NCI-H2227 (cell line): ENCODE data around the gene HPS4.

ENCODE experiments used
- DNase-seq: peaks from one replicate; lab custom pipeline; 2025; ENCODE audit not compliant: unreplicated experiment; lab: John Stamatoyannopoulos, UW

HPS4 gene

GRCh38 chr22:26470807-26471206 lies 12.8 kb downstream of the HPS4 start:
- no peak for DNase-seq

DNA sequence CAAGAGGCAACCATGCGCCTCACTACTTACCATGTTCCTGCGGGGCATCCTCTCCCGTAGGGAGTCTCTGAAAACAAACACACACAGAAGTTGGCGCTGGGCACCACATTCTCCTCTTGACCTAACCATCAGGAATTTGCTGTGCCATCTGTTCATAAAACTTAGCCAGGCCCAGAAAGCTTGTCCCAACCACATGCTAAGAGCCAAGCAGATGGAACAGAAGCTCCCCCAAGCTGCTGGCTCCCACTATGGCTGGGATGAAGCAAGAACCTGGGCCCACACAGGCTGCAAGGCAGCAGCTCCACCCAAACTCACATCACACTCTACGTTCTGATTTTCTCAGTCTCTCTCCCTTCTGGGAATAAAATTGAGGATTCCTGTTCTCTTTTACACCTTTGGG lies 17.4 kb downstream of the HPS4 start:
- DNase-seq = no peak

GRCh38 chr22:26464312-26464711 lies 19.3 kb downstream of the HPS4 start:
- DNase-seq = no peak

GRCh38 chr22:26463688-26464087 lies 19.9 kb downstream of the HPS4 start:
- no peak for DNase-seq

DNA sequence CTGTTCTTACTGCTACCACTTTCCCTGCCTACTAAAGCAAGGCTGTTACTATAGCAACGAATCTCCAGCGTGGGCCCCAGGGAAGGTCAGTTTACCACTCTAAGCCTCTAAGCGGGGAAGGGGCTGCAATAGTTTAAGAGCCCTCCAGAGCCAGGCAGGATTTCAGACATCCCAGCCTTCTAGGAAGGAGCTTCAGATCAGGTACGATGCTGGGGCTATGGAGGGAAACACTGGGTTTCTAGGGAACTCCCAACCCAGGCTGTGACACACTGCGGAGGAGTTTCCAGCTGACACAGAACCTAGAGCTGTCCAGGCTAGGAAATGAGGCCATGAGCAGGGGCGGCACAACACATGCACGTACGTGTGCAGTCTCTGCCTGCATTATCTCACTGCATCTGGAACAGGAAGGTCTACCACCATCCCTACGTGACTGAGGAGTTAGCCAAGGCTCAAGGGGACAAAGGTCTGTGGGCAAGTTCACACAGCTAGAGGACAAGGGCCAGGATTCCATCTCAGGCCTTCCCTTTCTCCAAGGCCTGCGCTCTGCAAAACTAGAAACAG lies 20.4 kb downstream of the HPS4 start:
- DNase-seq = peak; percentile 19

DNA sequence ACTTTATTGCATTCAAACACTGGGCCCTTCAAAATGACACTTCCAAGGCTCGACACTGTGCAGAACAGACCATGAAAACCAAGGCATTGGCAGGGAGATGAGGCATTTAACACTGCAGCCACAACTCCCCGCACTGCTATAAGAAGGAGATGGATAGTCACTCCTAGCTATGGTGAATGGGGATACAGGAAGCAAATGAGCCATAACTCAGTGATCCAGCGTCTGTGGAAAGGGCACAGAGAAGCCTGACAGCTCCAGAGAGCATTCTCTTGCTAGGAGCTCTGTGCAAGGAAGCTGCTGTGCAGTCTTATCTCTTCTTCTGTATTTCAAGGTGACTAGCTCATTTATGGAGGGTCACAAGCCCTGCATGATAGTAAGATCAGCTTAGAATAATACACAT lies 20.9 kb downstream of the HPS4 start:
- no peak for DNase-seq

DNA sequence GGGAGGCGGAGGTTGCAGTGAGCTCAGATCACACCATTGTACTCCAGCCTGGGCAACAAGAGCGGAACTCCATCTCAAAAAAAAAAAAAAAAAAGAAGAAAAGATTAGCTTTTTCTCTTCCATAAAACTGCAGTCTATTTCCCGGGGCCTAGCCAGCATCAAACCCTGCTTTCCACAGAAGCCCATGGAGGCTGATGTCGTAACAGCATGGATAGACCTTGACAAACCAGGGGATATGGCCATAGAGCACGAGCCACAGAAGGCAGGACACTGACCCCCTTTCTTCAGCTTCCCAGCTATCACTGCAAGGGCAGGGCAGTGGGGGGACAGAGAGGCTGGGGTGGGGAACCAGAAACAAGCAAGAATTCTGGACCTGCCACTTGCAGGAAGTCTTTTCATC lies 21.5 kb downstream of the HPS4 start:
- DNase-seq = no peak

- DNase-seq = peak; percentile 59
Measured at GRCh38 chr22:26461188-26461810, 22.3 kb downstream of the HPS4 start.

- no peak for DNase-seq
Measured at GRCh38 chr22:26460202-26460601, 23.4 kb downstream of the HPS4 start.

- DNase-seq = no peak
Measured at GRCh38 chr22:26457661-26458272, 25.8 kb downstream of the HPS4 start.

DNA sequence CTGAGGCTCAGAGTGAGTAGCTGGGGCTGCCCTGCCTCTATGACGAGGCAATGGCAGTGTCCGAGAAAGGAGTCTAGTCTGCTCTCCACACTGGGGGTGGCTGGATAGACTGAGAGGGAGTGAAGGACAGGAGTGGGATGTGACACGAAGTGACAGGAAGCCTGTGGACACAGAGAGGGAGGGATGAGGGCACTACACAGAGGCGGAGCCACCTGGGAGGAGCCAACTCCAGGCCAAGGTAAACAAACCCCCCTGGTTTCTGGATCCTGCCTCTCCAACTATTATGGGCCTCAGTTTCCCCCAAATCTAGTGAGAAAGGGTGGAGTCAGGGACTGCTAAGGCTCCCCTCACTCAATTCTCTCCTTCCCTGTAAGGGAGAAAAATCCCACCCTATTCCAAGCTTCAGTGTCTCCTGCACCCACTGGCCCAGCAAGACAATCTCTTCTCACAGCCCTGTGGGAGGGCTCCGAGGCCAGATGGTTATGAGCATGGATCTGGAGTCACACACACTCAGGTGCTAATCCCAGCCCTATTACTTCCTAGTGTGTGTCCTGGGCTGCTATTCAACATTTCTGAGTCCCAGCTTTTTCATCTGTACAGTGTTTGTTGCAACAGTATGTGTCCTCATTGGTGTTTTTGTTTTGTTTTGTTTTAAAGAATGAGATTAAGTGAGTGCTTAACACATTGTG lies 29.6 kb downstream of the HPS4 start:
- DNase-seq = no peak

GRCh38 chr22:26453216-26453615 lies 30.4 kb downstream of the HPS4 start:
- DNase-seq = no peak

DNA sequence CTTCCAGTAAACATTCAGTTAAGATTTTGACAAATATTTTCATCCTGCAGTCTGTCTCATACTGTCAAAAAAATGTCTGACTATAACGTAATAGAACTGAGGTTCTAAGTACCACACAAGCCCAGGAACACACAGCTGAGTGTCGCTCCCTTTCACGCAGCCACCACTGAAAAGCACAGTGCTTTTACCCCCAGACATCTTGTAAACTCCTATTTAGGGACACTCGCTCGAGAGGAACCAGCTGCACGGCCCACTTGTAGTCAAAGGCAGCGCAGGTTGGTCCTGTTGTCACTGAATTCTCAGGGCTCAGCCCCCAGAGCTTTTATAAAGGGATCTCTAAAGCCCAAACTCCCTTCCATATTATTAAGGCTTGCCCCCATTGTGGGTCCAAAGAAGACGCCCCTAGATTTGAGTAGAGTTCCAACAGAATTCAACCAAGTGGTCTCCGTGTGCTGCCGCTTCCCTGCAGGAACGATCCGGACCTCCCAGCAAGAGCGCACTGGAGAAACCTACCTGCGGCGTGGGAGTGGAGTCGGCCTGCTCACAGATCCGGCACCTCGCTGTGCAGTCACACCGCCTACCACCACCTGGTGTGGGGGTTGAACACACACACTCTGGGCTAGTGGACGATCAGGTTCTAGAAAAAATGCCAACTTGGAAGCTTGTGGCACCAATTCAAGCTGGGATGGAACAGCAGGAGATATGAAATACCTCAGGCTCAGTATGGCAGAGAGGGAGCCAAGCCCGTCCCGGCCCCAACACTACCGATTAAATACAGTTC lies 31.2 kb downstream of the HPS4 start:
- no peak for DNase-seq

- no peak for DNase-seq
Measured at GRCh38 chr22:26450453-26451185, 33.0 kb downstream of the HPS4 start.

DNA sequence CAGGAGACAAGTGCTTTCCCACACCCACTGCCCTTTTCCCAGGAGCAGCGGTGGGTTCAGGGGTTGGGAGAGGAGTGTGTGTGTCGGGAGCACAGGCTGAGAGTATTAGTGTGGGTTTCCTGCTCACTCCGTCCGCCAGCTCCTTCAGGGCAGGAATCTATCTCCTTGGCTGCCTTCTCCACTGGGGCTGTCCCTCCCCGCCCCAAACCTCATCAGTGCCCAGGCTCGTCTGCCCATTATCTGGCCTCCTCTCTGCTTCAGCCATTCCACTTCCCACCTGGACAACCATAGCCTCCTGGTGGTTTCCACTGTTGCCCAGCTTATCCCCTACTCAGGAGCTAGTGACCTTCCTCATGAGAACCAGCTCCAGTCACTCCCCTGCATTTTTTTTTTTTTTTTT lies 34.6 kb downstream of the HPS4 start:
- DNase-seq = no peak

GRCh38 chr22:26448334-26448733 lies 35.2 kb downstream of the HPS4 start:
- no peak for DNase-seq

DNA sequence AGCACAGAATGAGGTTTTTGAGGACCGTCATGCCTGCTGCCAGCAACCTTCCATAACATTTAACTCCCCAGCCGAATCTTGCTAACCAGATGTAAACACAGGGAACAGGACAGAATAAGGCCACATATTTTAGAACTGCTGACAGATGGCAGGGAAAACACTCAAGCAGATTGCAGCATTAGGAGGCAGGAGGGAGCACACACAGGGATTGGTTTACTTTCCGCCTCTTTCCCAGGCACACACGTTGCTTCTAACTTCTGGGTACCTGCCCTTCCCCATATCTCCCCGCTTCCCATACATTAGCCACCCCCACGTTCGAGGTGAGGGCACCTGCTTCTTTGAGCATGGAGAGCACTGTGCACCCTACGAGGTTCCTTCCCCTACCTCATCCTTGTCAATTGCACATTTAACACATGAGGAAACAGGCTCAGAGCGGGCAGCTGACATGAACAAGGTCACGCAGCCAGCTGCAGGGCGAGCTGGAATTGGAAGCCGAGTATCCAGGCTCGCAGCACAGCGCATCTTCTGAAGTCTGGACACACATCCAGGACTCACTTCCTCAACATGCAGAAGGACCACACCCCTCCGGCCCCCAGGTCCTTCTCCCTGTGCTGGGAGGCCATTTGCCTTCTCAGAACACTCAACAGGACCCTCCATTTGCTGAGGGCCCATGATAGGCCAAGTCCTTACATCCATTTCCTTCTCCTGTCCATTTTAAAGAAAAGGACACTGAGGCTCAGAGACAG lies 35.8 kb downstream of the HPS4 start:
- DNase-seq = no peak

GRCh38 chr22:26446808-26447515 lies 36.6 kb downstream of the HPS4 start:
- no peak for DNase-seq

GRCh38 chr22:26445577-26446275 lies 37.9 kb downstream of the HPS4 start:
- no peak for DNase-seq
